ENCODE results near the gene IL5.

IL5 gene

GRCh38 chr5:132499440-132500243 lies 43.7 kb downstream of the IL5 start:
- in situ Hi-C loops (cut with MboI; ENCODE audit: low sequenced_read_pairs), result no loop called here

GRCh38 chr5:132498686-132499271 lies 44.5 kb downstream of the IL5 start:
- in situ Hi-C loops (cut with MboI; ENCODE audit: low sequenced_read_pairs), result no loop called here

DNA sequence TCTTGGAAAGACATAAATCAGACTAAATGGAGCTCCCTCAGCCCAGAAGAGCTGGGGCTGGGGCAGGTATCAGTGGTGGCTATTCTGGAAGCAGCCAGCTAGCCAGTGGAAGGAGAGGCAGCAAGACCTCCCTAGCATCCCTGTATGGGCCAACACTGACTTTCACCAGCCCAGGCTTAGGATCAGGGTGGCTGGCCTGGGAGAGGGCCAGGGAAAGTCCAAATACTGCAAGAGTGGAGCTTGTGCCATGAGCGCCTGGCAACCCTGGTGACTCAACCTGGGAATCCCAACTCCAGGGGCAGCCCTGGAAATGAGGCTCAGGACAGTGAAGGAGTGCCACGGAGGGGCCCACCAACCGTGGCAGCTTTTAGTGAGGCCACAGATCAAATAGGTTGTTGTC lies 45.2 kb downstream of the IL5 start:
- in situ Hi-C loops (cut with MboI; ENCODE audit: low sequenced_read_pairs), result no loop called here

GRCh38 chr5:132497488-132497997 lies 45.8 kb downstream of the IL5 start:
- in situ Hi-C loops (cut with MboI; ENCODE audit: low sequenced_read_pairs), result no loop called here

- in situ Hi-C loops (cut with MboI; ENCODE audit: low sequenced_read_pairs), result no loop called here
Measured at GRCh38 chr5:132496631-132497487, 46.5 kb downstream of the IL5 start.

DNA sequence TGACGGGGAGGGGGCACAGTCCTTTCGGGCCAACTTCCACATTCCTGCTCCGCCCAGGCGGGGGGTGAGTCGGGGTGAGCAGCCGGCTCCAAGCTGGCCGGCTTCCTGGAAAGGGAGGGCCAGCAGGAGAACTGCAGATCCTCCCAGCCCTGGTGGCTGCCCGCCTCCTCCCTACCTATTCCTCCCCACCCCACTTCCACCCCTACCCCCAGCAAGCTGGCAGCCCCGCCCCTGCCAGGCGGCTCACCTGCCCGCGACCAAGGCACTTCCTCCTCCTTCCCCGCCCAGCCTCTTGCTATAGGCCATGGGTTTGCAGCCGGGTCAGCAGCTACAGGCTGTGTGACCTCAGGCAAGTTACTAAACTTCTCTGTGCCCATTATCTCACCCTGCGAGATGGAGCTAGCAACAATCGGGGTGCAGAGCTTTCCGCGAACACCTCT lies 47.1 kb downstream of the IL5 start:
- in situ Hi-C loops (cut with MboI; ENCODE audit: low sequenced_read_pairs), result no loop called here

DNA sequence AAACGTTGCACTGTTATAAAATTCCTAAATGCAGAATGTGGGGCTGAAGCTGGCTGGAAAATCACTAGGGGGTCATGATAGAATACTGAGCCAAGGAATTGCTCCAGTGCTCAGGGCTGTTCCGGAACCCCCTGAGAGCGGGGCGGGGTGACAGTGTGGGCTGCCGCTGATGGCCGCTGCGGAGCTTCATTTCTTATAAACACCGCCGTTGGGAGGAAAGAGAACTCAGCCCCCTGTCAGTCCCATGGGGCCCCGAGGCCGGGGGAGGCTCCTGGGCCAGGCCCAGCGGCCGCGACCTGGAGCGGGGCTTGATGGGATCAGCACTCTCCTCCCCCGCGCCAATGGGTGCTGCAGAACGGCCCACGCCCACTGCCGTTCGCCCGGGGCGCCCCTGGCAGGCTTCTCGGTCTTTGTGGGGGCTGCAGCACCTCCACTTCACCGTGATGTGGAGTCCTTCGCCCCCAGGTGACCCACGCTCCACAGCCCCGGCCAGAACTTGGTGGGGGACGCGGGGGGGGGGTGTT lies 47.6 kb downstream of the IL5 start:
- in situ Hi-C loops (cut with MboI; ENCODE audit: low sequenced_read_pairs), result no loop called here

DNA sequence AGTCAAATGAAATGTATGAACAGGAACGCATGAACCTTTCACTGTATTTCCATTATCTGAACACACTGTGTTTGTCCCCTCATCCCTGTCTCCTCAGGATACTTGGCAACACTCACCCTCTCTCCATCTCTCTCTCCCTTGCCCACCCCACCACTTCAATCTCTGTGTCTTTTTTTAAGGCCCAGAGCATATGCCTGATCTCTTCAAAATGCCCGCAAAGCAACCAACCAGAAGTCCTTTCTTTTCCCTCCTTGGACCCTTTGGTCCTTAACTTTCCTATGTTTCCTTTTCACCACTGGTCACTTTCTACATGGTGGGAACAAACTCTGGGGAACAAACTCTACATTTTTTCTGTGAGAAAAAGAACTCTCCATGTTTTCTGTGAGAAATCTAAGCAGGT lies 49.5 kb downstream of the IL5 start:
- in situ Hi-C loops (cut with MboI; ENCODE audit: low sequenced_read_pairs), result no loop called here

DNA sequence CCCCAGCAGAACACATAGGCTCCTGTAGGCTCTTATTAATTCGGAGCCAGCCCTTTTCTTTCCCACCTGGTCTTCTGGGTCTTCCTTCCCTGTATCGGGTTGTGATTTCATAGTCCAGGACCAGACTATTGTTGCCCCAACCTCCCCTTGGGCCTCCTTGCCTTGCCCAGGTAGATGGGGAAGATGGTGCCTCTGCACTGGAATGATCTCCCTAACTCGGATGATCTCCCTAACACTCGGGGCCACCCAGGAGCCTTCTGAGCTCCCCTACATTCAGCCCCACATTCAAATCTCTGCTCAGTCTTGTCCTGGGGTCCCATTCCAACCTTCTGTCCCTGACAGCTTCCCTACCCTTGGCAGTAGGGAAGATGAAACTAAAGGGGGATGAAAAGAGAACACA lies 50.1 kb downstream of the IL5 start:
- in situ Hi-C loops (cut with MboI; ENCODE audit: low sequenced_read_pairs), result no loop called here

DNA sequence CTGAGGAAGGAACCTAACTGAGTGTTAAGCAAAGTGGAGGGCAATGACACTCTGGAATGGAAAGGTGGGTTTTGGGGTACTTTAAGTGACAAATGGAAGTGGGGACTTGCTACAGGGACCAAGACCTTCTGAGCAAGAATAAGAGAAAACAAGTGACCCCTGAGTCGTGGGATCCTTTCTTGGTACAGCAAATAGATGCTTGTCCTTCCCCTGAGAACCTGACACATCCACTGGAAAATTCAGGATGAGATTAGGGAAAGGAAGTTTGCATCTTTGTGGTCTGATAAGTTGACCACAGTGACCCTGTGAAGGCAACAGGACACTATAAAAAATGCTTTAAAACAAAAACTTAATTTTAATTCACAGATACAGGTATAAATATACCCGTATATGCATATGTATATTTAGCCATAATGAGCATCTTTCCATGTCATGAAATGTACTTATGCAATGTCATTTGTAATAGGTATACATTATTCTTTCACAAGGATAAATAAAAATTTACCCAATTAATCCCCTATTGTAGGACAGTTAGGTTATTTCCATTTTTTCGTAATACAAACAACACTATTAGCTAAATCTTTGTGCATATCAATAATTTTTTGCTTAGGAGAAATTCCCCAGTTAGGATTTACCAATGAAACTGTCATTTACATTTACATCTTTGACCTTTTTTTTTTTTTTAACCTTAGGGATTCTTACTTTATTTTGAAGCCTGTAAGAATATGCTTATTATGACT lies 50.8 kb downstream of the IL5 start:
- in situ Hi-C loops (cut with MboI; ENCODE audit: low sequenced_read_pairs), result no loop called here

All from hTERT RPE-1 (cell line).